HCT116 (cell line): Measurements from ENCODE around the gene COMMD9.

Experiments used
- CTCF ChIP-seq, 3 experiments: fragments of 200-600 bp in 1 of 3; sonication (generic) in 1 of 3; IDR thresholded peaks in 2 of 3; conservative IDR thresholded peaks in 1 of 3; 2 replicates each; pipeline ENCODE4 v1.5.1; 2012 to 2017; ENCODE audit warnings: low read depth in 2 of 3, low read length in 2 of 3, antibody characterized with exemption in 1 of 3, borderline replicate concordance in 1 of 3, control low read depth in 1 of 3, mild to moderate bottlenecking in 1 of 3, mixed read lengths in 1 of 3, mixed run types in 1 of 3, moderate library complexity in 1 of 3; ENCODE audit not compliant: insufficient read depth in 1 of 3
- JUND ChIP-seq: IDR thresholded peaks from 2 replicates; pipeline ENCODE4 v1.6.1; 2012
- POLR2AphosphoS5 ChIP-seq: IDR thresholded peaks from 2 replicates; pipeline ENCODE4 v1.6.1; 2011; ENCODE audit warnings: mild to moderate bottlenecking, low read depth, low read length, moderate library complexity
- REST ChIP-seq: IDR thresholded peaks from 2 replicates; pipeline ENCODE4 v1.6.1; 2012; ENCODE audit warnings: low read depth
- SIN3A ChIP-seq: IDR thresholded peaks from 2 replicates; pipeline ENCODE4 v1.6.1; 2012; ENCODE audit warnings: low read depth
- SRF ChIP-seq: IDR thresholded peaks from 2 replicates; pipeline ENCODE4 v1.6.1; 2012; ENCODE audit warnings: low read depth
- TCF7L2 ChIP-seq: IDR thresholded peaks from 2 replicates; pipeline ENCODE4 v1.7.0; 2011; ENCODE audit warnings: borderline replicate concordance, inconsistent platforms; ENCODE audit not compliant: insufficient read depth, insufficient read length; ENCODE audit errors: extremely low read depth
- ZNF274 ChIP-seq: fragments of 200-500 bp; sonication (Bioruptor generic); IDR thresholded peaks from 2 replicates; pipeline ENCODE4 v1.6.1; 2014; ENCODE audit warnings: mild to moderate bottlenecking, low read depth, low read length, inconsistent platforms

- TF ChIP-seq SRF (no peak), ZNF274 (no peak), SIN3A (no peak), CTCF (IDR thresholded peaks at IDR 0.05 in 2 of 3, conservative IDR thresholded peaks at IDR 0.05 in 1 of 3; ENCODE audit: borderline replicate concordance in 1 of 3, insufficient read depth in 1 of 3, low read depth in 2 of 3, low read length in 2 of 3) (0 out of 6 replicates have a peak, but pooled peaks of 1 of the 3 experiments have one; percentile 7), REST (no peak), POLR2AphosphoS5 (no peak), TCF7L2 (no peak), JUND (no peak)
Observed at GRCh38 chr11:36271794-36272407, 17.3 kb downstream of the COMMD9 start.
